Epidermal melanocyte (primary cell): ENCODE results near the gene RFTN1.

Experiments
- DNase-seq: peaks from one replicate; pipeline ENCODE4 v3.0.0; 2011; ENCODE audit warnings: low spot score; ENCODE audit not compliant: insufficient read length

RFTN1 gene

DNA sequence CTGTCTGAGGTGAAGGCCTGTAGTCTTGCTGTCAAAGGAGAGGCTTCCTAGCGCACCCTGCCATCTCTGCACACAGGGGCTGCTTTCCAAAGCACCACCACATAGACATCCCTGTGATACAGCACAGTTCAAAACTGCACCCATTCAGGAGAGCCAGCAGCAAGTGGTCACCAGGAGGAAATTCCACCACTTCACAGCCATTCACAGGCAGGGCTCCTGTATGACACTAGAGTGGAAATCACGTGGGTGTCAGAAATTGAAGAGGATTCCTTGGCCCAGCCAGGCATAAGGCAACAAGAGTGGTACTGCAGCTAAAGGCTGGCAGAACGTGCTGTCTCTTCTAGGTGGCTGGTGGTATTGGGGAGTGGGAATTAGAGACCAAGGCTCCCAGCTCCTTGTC, 102.8 kb downstream of the RFTN1 start:
- no peak for DNase-seq

DNA sequence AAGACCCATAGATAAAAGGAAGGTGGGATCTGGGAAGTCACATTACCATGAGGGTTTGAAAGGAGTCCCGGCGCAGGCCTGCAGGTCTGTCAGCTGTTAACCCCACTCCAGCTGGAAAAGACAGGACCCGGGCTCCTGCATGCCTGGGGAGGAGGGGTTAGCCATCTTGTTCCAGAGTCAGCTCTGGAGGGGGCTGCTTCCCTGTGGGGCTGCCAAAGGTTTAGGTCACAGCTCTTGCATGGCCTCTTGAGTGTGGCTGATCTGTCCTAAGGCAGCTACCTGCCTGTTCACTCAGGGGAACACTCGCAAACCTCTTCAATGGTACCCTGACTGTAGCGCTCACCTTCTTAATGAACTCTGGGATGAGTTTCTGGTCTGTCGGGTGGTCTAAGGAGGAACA, 104.5 kb downstream of the RFTN1 start:
- no peak for DNase-seq

DNA sequence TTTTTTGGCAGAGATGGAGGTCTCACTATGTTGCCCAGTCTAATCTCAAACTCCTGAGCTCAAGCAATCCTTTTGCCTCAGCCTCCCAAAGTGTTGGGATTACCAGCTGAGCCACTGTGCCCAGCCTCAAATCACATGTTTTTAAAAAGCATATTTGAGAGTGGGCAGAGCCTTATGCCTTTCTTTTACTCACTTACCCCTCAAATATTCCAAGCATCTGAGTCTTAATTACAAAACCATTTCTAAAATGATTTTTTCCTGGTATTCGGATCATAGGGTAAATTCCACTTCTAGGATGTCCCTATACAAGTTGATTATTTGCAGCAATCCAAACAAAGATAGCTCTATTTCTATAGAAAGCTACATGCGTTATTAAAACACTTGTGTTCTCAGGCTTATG, 106.1 kb downstream of the RFTN1 start:
- no peak for DNase-seq

DNA sequence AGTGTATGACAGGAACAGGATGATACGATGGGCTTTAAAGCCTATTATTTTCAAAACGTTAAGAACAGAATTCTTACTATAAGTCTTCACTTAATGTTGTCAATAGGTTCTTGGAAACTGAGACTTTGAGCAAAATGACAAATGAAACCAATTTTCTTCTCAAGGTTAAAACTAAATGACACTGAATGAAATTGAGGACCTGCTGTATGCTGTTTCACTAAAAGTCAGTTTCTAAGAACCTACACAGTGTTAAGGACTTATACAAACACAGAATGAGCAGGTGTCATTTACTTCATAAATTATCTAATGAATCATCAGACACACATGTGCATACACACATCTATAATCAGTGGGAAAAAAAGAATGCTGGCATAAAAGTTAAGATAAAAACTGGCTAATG, 106.9 kb downstream of the RFTN1 start:
- no peak for DNase-seq

DNA sequence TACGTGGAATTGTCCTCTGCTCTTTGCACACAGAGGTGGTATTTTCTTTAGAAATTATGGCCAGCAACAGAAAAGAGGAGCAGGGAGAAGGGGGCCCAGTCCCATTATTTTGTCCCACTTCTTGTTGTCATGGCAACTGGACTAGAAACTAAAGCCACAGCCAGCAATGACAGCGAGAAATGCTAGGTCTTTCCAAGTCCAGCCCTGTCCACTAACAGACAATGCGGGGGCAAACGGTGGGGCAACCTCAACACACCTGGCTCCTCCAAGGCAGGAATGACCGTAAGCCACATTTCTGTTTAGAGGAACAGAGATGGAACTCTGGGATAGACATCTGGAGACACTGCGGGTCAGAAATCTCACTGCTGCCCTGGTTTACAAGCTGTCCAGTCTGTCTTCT, 107.3 kb downstream of the RFTN1 start:
- DNase-seq: no peak

DNA sequence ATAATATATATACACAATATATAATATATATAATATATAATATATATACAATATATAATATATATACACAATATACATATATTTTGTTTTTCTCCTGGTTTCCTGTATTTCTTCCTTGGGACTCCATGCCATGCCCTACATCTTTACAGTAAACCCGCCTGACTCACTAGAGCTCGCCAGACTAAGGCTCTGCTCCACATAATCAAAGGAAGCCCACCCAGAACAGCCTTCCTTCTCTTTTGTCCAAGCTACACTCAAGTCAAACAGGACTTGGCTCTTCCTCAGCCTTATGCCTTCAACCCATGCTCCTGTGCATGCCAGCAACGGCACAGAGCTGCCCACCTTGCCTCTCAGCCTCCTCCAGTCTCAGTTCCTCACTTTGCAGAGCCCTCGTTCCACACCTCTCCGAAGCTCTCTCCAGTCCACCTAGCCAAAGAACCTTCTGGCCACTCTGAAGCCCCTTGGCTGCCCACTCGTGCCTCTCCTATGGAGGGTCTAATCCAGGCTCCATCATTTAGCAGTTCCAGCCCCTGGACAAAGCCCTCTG, 109.1 kb downstream of the RFTN1 start:
- DNase-seq: no peak

DNA sequence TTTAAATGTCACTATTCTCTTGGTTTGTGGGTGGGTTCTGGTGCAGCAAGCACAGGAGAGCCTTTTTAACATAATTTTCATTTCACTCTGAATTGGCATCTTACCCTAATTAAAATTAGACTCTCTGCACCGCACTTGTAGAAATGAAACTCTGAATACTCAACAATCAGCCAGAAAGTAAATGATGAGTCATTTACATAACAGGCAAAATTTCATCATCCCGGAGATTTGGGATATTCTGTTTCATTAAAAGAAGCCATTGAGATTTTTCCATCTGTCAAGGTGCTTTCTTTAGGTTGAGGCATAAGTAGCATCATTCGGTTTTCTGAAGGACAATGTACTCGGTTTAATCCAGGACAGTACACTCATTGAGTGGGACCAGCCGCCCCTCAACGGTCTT, 111.0 kb downstream of the RFTN1 start:
- no peak for DNase-seq

DNA sequence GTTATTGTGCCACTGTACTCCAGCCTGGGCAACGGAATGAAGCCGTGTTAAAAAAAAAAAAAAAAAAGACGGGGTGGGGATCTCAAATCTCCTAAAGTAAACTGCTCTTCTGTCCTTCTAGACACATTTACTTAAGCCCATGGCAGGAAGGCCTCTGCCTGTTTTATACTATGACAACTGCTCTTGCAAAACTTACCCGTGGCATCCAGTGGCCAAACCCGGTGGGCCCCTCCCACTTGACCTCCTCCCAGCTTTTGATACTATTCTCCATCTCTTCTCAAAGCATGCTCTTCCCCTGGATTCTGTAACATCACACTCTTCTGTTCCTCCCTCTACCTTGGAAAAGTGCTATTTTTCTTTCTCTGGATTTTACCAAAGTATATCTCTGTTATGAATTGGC, 112.2 kb downstream of the RFTN1 start:
- DNase-seq: no peak

DNA sequence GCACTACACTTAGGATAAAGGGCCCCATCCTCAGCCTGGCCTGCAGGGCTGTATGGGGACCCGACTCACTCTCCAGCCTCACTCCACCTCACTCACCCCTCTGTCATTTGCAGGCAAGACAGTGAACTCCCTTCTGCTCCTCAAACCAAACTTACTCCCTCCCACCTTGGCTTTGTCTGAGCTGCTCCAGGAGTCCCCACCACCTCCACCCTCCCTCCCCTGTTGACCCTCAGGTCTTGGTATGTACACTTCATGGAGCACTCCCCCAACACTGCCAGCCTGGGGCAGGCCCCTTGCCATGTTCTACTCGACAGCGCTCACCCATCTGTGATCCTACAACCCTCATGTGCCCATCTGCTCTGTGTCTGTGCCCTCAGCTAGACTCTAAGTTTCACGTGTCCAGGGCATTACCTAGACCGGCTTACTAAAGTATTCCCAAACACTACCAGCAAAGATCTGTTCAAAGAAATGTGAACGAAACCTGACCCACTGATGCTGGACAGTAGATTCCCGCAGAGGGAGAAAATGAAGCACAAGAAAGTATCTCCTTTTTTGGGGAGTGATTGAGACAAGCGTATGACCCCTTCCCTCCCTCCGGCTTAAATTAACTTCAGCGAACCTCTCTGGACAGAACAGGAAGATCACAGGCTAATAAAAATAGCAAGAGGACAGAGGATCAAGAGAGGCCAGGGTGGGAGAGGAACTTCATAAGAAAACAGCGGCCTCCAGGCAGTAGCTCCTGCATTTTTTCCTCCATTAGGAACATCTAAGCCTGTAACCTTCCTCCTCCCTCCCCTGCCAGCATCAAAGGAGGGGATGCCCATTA, 113.2 kb downstream of the RFTN1 start:
- no peak for DNase-seq

DNA sequence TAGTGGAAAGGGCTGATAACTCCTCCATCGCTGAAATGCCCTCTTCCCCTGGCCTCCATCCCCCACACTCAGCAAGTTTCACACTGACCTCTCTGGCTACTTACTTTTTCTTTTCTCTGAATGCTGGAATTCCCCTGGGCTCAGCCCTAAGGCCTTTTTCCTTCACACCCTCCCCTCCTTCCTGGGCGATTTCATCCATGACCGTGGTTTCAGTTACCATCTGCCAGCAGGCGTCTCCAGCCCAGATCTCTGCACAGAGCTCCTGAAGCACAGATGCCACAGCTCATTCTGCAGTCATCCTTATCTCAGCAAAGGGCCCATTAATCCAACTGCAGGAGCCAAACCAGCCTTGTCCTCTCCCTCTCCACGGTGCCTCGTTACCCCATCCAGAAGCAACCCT, 114.0 kb downstream of the RFTN1 start:
- DNase-seq: no peak

DNA sequence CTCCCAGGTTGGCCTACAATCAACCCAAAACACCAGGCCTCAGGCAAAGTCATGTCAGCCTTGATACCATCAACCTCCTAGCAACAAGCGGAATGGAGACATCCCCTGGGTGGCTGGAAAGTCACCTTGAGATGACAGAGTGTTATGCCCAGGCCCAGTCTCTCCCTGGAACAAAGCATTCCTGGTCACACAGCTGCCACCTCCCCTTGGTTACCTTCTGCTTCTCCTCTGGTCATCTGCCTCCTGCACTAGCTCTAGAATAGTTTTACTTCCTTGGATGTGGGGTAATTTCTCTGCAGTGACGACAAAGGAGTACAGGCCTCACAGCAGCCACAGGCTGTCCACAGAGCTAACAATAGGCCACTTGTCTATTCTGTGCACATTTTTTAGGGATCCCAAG, 114.9 kb downstream of the RFTN1 start:
- no peak for DNase-seq

DNA sequence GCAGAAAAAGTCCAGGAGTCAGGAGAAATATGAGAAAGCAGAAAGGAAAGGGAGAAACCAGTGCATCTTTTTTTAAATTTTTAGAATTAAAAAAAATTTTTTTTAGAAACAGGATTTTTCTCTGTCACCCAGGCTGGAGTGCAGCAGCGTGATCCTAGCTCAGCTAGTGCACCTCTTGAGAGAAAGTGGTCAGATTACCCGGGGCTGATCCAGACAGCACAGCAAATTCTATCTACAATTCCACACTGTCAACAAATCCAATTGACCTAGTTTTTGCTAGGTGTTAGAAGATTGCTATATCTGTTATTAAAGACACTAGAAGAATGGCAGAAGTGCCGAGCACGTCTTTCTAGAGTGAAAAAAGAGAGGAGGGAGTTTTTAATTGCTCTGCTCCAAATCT, 117.3 kb downstream of the RFTN1 start:
- no peak for DNase-seq

DNA sequence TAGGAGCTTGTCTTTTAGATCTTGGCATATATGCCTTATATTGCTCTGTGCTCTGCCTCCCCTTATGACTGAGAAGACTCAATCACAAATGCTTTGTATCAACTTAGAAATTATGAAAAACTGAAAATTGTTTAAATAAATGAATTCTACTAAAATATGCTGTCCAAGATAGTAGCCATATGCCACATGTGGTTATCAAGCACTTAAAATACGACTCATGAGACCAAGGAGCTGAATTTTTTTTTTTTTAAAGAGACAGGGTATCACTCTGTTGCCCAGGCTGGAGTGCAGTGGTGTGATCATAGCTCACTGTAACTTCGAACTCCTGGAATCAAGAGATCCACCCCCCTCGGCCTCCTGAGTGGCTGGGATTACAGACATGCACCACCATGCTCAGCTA, 118.3 kb downstream of the RFTN1 start:
- DNase-seq: no peak

DNA sequence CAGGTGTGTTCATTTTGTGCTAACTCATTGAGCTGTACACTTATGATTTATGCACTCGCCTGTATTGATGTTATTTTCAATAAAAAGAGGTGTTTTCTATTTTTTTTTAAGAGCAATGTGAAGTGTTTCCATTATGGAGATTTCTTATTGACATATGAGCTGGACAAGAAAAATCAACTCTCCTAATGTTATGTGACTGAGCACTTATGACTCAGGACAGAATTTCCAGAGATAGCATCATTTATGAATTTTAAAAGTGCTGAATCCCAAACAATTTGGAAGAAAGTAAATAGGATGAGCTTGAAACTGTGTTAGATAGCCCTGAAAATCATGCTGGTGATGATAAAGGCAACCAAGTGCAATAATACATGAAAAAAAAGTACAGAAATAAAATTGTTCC, 118.9 kb downstream of the RFTN1 start:
- no peak for DNase-seq

DNA sequence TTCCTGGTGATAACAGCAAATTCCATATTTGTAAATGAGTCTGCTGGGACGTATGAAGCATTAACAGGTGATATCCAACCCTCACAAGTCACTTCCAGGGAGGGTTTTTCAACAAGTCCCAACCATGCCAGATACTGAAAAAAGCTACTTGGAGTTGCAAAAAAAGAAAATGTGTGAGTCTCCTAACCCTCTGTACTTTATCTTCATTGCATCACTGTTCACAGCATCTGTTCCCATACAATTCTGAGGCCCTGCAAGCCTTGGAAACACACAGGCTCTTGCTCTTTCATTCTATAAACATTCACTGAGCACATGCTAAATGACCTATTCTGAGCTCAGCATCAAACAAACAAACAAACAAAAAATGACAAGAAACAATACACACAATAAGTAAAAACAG, 120.8 kb downstream of the RFTN1 start:
- DNase-seq: no peak

DNA sequence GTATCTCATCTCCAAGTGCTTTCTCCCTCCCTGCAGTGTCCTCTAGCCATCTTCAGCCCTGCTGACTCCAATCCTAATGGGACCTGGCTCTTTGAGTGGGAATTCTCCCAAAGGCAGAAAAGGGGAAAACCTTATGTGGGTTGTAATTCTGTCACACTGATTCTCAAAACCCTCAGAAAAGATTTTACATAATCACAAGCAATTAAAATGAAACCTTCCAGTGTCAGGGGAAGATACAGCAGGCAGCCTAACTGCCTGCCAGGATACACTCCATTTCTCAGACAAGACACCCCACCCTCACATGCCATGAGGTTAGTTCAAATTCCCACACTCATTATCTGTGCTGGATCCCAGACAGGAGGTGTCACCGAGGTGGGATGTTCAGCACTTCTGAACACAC, 121.4 kb downstream of the RFTN1 start:
- DNase-seq: no peak

DNA sequence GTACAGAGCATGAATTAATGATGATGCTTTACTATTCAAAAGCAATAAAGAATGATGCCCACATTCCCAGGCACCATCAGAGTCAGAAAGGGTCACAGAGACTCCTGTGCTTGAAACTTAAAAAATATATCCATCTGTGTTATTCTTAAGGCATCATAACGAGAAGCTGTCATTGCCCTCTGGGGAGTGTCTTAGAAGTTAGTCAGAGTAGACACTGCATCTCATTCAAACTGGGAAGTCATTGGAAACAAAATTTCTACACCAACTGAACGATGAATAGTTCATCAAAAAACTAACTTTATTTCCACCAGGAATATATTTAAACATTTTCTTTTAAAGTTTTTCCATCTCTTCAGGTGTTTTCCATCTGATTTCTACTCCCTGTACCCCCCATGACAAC, 122.9 kb downstream of the RFTN1 start:
- no peak for DNase-seq

DNA sequence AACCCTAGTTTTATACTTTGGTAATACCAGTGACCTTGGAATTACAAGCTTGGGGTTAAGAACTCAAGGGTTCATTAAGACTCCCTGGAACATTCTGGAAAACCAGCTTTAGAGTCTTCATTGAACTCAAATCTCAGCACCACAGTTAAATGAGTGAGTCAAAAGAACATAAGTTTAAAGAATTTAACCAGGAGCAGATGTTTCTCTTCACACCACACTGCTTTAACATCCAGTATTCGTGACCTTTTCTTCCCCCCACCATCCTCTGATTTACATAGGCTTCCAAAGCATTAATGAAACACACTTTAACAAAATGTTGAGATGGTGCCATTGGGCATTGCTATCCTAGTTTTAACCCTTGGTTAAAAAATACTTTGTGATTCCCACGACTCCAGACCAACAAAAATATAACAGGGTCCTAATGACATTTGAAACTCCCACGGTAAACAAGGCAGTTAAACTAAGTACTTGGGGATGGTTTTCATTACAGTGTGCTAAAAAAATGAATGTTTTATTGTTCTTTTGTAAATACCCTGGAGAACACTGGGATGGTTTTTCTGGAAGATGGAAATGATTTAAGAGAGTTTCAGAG, 124.6 kb downstream of the RFTN1 start:
- peak; percentile 30 for DNase-seq

DNA sequence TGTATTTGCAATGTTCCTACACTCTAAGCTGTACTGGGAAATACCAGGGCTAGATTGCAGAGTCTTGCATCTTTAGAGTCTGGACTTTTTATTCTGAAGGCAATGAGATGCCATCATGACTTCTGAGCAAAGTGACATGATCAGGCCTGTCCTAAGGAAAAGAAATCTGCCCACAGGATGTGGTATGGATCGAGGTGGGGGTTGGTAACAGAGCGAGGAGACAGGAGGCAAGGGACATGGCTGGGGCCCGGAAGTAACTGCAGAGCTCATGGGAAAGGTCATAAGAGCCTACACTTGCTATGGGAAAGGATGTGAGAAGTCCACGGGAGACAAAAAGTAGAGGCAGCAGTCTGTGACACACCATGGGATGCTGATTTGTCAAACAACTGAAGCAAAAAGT, 126.9 kb downstream of the RFTN1 start:
- no peak for DNase-seq

DNA sequence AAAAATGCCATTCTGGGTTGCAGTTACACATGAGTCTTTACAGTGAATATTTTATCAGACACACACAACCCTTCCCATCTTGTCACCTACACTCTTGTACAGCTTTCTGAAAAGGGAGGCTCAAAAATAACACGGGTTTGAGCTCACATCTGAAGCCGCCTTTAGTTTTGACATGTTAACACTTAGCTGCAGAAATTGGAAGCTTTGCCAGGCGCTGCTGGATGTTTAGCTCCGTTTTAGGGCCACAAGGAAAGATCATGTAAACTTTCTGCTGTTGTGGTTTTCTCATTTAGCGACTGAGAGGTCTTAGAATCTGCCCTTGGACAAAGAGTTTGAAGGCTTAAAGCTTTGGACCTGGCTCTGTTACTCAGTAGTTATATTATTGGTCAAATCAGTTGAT, 128.3 kb downstream of the RFTN1 start:
- DNase-seq: no peak

DNA sequence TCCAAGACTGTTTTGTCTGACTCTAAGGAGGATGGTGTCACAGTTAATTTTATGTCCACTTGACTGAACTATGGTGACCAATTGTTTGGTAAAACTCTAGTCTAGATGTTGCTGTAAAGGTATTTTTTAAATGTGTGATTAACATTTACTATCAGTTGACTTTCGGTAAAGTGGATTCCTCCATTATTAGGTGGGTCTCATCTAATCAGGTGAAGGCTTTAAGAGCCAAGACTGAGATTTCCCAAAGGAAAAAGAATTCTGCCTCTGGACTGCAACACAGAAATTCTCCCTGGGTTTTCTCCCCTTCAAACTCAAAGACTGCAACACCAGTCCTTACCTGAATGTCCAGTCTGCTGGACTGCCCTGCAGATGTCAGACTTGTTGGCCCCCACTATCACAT, 129.6 kb downstream of the RFTN1 start:
- DNase-seq: no peak

DNA sequence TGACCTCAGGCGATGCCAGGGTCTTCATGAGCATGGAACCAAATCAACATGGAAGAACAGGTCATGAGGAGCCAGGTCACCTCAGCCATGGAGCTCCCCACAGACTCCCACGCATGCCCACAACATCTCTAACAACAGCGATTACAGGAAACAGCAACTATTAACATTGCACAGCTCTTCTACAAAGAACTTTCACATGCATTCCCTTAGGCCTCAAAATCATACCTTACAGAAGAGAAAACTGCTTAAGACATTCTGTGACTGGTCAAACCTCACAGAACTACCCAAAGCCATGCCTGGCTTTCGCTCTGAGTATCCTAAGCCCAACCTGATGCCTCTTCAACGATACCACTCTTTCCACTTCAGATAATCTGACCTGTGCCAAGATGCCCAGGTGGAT, 130.7 kb downstream of the RFTN1 start:
- no peak for DNase-seq

DNA sequence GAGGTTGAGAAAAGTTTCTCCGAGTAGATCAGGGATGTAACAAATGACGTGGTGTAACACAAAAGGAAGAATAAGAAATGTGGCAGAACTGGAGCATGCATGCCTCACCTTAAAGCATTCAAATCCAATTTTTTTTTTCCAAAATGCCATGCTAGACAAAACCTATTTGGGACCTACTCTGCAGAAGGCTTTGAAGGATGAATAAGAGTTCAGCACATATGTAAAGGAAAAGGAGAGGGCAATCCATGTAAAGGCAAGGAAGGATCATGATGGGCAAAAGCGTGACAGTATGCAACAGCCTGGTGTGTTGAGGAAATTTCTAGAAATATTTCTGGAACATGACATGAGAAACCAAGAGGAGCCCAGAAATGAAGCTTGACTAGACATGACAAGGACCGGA, 132.1 kb downstream of the RFTN1 start:
- DNase-seq: no peak
